HepG2 (cell line): ENCODE data around the gene CCDC8. TPM values are rescaled to one million over a fixed set of nuclear protein-coding genes. Genes with fewer than 3 reads are reported as not detected.

Experiments used
- ATAC-seq: fragments of 200-7000 bp; cut with Tn5 transposase; 3 replicates; pipeline ENCODE4 v1.9.1; 2020; ENCODE audit warnings: mild to moderate bottlenecking, moderate library complexity
- BruUV-seq: library from RNA; stranded (reverse); fragments of 400-500 nt; replicated peaks from 2 replicates; lab custom pipeline; 2021; lab: Mats Ljungman, UMichigan
- CTCF ChIA-PET: fragments of 300-600 bp; formaldehyde crosslinking; extraction: SDS; loops from one replicate; lab custom pipeline; 2021; ENCODE audit warnings: low total read pairs, inconsistent platforms, low intra/inter-chr PET ratio; lab: Yijun Ruan, JAX
- POLR2A ChIA-PET: fragments of 350-600 bp; sonication (Branson Sonifier 250); formaldehyde crosslinking; loops from one replicate; lab custom pipeline; 2020; ENCODE audit warnings: antibody characterized with exemption, inconsistent platforms; lab: Yijun Ruan, JAX
- DNase-seq: peaks from one replicate; pipeline ENCODE4 v3.0.0-alpha.2; 2015; ENCODE audit warnings: low spot score
- FAIRE-seq: peaks from 3 replicates; lab custom pipeline; 2011; peaks lifted over from hg19 to GRCh38; lab: Jason Lieb, UNC
- H2AFZ ChIP-seq: one replicate; pipeline ENCODE4 v1.6.1; 2011; ENCODE audit warnings: low read length, inconsistent platforms
- H3K27ac ChIP-seq: fragments of 300-600 bp; 3 replicates; pipeline ENCODE4 v1.8.0; 2011; ENCODE audit warnings: mixed run types, mild to moderate bottlenecking, mixed read lengths, low read length, inconsistent platforms; ENCODE audit not compliant: insufficient read depth; ENCODE audit errors: extremely low read length
- H3K27me3 ChIP-seq, 2 experiments: fragments of 200-600 bp in 1 of 2; 2 replicates in 1 of 2; 3 replicates in 1 of 2; pipeline versions ENCODE4 v1.6.0 to v1.8.0; 2011; ENCODE audit warnings: low read length in 2 of 2, mild to moderate bottlenecking in 2 of 2, moderate library complexity in 2 of 2, inconsistent platforms in 1 of 2; ENCODE audit not compliant: insufficient read depth in 2 of 2, control insufficient read depth in 1 of 2
- H3K36me3 ChIP-seq, 2 experiments: fragments of 200-600 bp in 1 of 2; replicated peaks in 1 of 2; 2 replicates in 1 of 2; 3 replicates in 1 of 2; pipeline versions ENCODE4 v1.5.1 to v1.8.0; 2011; ENCODE audit warnings: low read length in 2 of 2, inconsistent platforms in 1 of 2; ENCODE audit not compliant: insufficient read depth in 2 of 2, control insufficient read depth in 1 of 2
- H3K4me1 ChIP-seq: 2 replicates; pipeline ENCODE4 v1.5.1; 2012; ENCODE audit warnings: low read length, inconsistent platforms; ENCODE audit not compliant: insufficient read depth
- H3K4me2 ChIP-seq: 2 replicates; pipeline ENCODE4 v1.6.0; 2011; ENCODE audit warnings: low read depth, low read length, inconsistent platforms
- H3K4me3 ChIP-seq, 3 experiments: fragments of 200-600 bp in 1 of 3; sonication (generic), shearing (Covaris generic) in 1 of 3; replicated peaks in 1 of 3; 2 replicates each; pipeline ENCODE4 v1.5.1; 2011 to 2016; ENCODE audit warnings: low read length in 3 of 3, inconsistent platforms in 2 of 3, low read depth in 2 of 3, mild to moderate bottlenecking in 2 of 3, control low read depth in 1 of 3, mixed read lengths in 1 of 3; ENCODE audit not compliant: insufficient read depth in 1 of 3
- H3K79me2 ChIP-seq: one replicate; pipeline ENCODE4 v1.6.1; 2011; ENCODE audit warnings: low read length, inconsistent platforms; ENCODE audit not compliant: insufficient read depth
- H3K9ac ChIP-seq: 2 replicates; pipeline ENCODE4 v1.6.0; 2011; ENCODE audit warnings: mild to moderate bottlenecking, low read depth, low read length, inconsistent platforms; ENCODE audit not compliant: insufficient read depth
- H3K9me3 ChIP-seq: 2 replicates; pipeline ENCODE4 v1.5.1; 2012; ENCODE audit warnings: mild to moderate bottlenecking, low read length
- H4K20me1 ChIP-seq: 2 replicates; pipeline ENCODE4 v1.6.0; 2011; ENCODE audit warnings: inconsistent platforms, mild to moderate bottlenecking, low read length, moderate library complexity; ENCODE audit not compliant: insufficient read depth
- EEA1 ChIP-seq: sonication (generic); formaldehyde crosslinking; IDR thresholded peaks from 2 replicates; pipeline ENCODE4 v1.5.1; 2020; ENCODE audit warnings: mild to moderate bottlenecking, missing genetic modification reagents, borderline replicate concordance
- HES4 ChIP-seq: sonication (generic); formaldehyde crosslinking; IDR thresholded peaks from 2 replicates; pipeline ENCODE4 v1.9.0; 2021; ENCODE audit warnings: mild to moderate bottlenecking, missing genetic modification reagents, borderline replicate concordance
- KDM2A ChIP-seq: sonication (generic); formaldehyde crosslinking; IDR thresholded peaks from 2 replicates; pipeline ENCODE4 v1.4.0; 2020; ENCODE audit warnings: low read depth, missing genetic modification reagents, borderline replicate concordance
- NCOA5 ChIP-seq: sonication (generic); formaldehyde crosslinking; IDR thresholded peaks from 2 replicates; pipeline ENCODE4 v1.4.0; 2020; ENCODE audit warnings: missing genetic modification reagents
- NR3C1 ChIP-seq: sonication (generic); formaldehyde crosslinking; IDR thresholded peaks from 2 replicates; pipeline ENCODE4 v1.4.0; 2020; ENCODE audit warnings: missing genetic modification reagents
- PITX1 ChIP-seq: sonication (generic); formaldehyde crosslinking; IDR thresholded peaks from 2 replicates; pipeline ENCODE4 v1.5.1; 2020; ENCODE audit warnings: mild to moderate bottlenecking, missing genetic modification reagents
- ZBTB38 ChIP-seq: sonication (generic); formaldehyde crosslinking; IDR thresholded peaks from 2 replicates; pipeline ENCODE4 v1.5.1; 2020; ENCODE audit warnings: mild to moderate bottlenecking, missing genetic modification reagents
- ZNF10 ChIP-seq: sonication (generic); formaldehyde crosslinking; IDR thresholded peaks from 2 replicates; pipeline ENCODE4 v1.4.0; 2020; ENCODE audit warnings: mild to moderate bottlenecking, low read depth, missing genetic modification reagents, borderline replicate concordance
- ZNF567 ChIP-seq: sonication (generic); formaldehyde crosslinking; IDR thresholded peaks from 2 replicates; pipeline ENCODE4 v1.8.1; 2023; ENCODE audit warnings: mild to moderate bottlenecking, missing genetic modification reagents, borderline replicate concordance
- ZNF777 ChIP-seq: sonication (generic); formaldehyde crosslinking; IDR thresholded peaks from 2 replicates; pipeline ENCODE4 v1.4.0; 2020; ENCODE audit warnings: missing genetic modification reagents
- WGBS: methylation state at CpG from one replicate; pipeline ENCODE4 v1.1.6; 2017; ENCODE audit warnings: low lambda C conversion rate; 5-methylcytosine and 5-hydroxymethylcytosine counted together
- in situ Hi-C: cut with HindIII; loops from 2 replicates; pipeline ENCODE4 v1.10.0; 2017; ENCODE audit warnings: low pct_unique_long_range_greater_than_20kb; ENCODE audit not compliant: extremely low pct_ligation_motif_present
- intact Hi-C: fragments of 100-400 bp; cut with micrococcal nuclease; formaldehyde crosslinking; loops from one replicate; pipeline ENCODE4 v1.10.0; 2022; ENCODE audit not compliant: unreplicated experiment
- polyA plus RNA-seq, 8 experiments: library from polyadenylated mRNA; depleted of rRNA in 3 of 8; stranded (reverse) in 7 of 8; unstranded in 1 of 8; fragments of >200 nt; fragmentation: Illumina TruSeq in 4 of 8; extraction: Trizol in 4 of 8; gene quantifications; 2 replicates each; pipeline versions ENCODE4 v1.2.1 to v1.2.3, GENCODE V29; 2011 to 2016; ENCODE audit warnings: low read depth in 4 of 8, missing spikeins in 1 of 8, mixed read lengths in 1 of 8; ENCODE audit not compliant: insufficient read depth in 1 of 8
- total RNA-seq, 5 experiments: library from RNA; depleted of rRNA; stranded (reverse); fragments of >200 nt; fragmentation: Illumina TruSeq; extraction: Trizol; gene quantifications; 2 replicates each; pipeline ENCODE4 v1.2.3, GENCODE V29; 2016; ENCODE audit warnings: low read depth in 1 of 5
- TF ChIP-seq, protein P1 (sequence below): IDR thresholded peaks from 2 replicates; pipeline ENCODE4 v1.6.1; 2012; ENCODE audit warnings: low read length, improper control_type of control experiment
- TF ChIP-seq, protein P2 (sequence below): sonication (generic); formaldehyde crosslinking; IDR thresholded peaks from 2 replicates; pipeline ENCODE4 v1.4.0; 2020; ENCODE audit warnings: missing genetic modification reagents

Gene CCDC8
- total and polyA plus RNA-seq, 2 of the 13 experiments (the other 11 are each of a cell fraction or from before 2014, with no cell fraction given): 0.04 TPM; not detected in 1

DNA sequence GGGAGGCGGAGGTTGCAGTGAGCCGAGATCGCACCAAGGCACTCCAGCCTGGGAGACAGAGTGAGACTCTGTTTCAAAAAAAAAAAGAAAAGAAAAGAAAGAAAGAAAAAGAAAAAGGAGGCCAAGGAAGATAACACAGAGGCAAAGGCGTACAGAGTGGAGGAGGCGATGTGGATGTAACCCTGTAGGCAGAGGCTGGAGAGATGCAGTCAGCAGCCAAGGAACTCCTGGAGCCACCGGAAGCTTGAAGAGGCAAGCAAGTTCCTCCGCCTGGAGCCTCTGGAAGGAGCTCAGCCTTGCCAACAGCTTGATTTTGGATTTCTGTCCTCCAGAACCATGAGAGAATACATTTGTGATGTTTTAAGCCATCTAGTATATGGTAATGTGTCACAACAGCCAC lies 6.7 kb upstream of the CCDC8 start:
- Histone ChIP-seq H3K27ac (no peak overlapping the region), H3K27me3 (0 out of 5 replicates have a peak, but pooled peaks cover 0 to 3% of the 10 kb centered on the region in 2 experiments), H3K4me2 (no peak overlapping the region), H3K4me1 (peaks cover 17% of the 10 kb centered on the region), H3K36me3 (no peaks in the 10 kb centered on the region), H3K9me3 (no peaks in the 10 kb centered on the region), H3K79me2 (no peaks in the 10 kb centered on the region), H4K20me1 (no peaks in the 10 kb centered on the region), H3K4me3 (no peak overlapping the region), H2AFZ (no peak overlapping the region), H3K9ac (no peak overlapping the region)
- in situ Hi-C loops: no loop called here
- ChIA-PET CTCF (no interaction called here), POLR2A (no interaction called here)
- intact Hi-C loops: no loop called here
- 77% methylated on average over 7 of the region's 7 CpGs for WGBS
- no peak for TF ChIP-seq NCOA5 (CRISPR knock-in tag)
- TF ChIP-seq HES4 (CRISPR knock-in tag): no peak
- no peak for TF ChIP-seq EEA1 (CRISPR knock-in tag)
- TF ChIP-seq ZBTB38 (CRISPR knock-in tag): no peak
- TF ChIP-seq NR3C1 (CRISPR knock-in tag): no peak
- TF ChIP-seq ZNF777: no peak
- no peak for TF ChIP-seq KDM2A (CRISPR knock-in tag)
- TF ChIP-seq, protein P1, sequence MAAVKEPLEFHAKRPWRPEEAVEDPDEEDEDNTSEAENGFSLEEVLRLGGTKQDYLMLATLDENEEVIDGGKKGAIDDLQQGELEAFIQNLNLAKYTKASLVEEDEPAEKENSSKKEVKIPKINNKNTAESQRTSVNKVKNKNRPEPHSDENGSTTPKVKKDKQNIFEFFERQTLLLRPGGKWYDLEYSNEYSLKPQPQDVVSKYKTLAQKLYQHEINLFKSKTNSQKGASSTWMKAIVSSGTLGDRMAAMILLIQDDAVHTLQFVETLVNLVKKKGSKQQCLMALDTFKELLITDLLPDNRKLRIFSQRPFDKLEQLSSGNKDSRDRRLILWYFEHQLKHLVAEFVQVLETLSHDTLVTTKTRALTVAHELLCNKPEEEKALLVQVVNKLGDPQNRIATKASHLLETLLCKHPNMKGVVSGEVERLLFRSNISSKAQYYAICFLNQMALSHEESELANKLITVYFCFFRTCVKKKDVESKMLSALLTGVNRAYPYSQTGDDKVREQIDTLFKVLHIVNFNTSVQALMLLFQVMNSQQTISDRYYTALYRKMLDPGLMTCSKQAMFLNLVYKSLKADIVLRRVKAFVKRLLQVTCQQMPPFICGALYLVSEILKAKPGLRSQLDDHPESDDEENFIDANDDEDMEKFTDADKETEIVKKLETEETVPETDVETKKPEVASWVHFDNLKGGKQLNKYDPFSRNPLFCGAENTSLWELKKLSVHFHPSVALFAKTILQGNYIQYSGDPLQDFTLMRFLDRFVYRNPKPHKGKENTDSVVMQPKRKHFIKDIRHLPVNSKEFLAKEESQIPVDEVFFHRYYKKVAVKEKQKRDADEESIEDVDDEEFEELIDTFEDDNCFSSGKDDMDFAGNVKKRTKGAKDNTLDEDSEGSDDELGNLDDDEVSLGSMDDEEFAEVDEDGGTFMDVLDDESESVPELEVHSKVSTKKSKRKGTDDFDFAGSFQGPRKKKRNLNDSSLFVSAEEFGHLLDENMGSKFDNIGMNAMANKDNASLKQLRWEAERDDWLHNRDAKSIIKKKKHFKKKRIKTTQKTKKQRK: no peak
- TF ChIP-seq ZNF567 (CRISPR knock-in tag): no peak
- no peak for TF ChIP-seq PITX1 (CRISPR knock-in tag)
- TF ChIP-seq, protein P2, sequence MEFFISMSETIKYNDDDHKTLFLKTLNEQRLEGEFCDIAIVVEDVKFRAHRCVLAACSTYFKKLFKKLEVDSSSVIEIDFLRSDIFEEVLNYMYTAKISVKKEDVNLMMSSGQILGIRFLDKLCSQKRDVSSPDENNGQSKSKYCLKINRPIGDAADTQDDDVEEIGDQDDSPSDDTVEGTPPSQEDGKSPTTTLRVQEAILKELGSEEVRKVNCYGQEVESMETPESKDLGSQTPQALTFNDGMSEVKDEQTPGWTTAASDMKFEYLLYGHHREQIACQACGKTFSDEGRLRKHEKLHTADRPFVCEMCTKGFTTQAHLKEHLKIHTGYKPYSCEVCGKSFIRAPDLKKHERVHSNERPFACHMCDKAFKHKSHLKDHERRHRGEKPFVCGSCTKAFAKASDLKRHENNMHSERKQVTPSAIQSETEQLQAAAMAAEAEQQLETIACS (CRISPR knock-in tag): no peak
- TF ChIP-seq ZNF10: no peak
- DNase-seq (no peak), ATAC-seq (no peak), FAIRE-seq (no peak)
- BruUV-seq: no TSS peak
